Astrocyte (in vitro differentiated cells and primary cell): ENCODE data around the gene ZNF385B.

Experiments
- EZH2 ChIP-seq: IDR thresholded peaks from 2 replicates; pipeline ENCODE4 v1.6.1; 2012; ENCODE audit warnings: mild to moderate bottlenecking, low read length, inconsistent platforms; ENCODE audit not compliant: insufficient read depth
- TF ChIP-seq, protein P1 (sequence below): IDR thresholded peaks from 2 replicates; pipeline ENCODE4 v1.5.1; 2011; ENCODE audit warnings: low read depth, mild to moderate bottlenecking, inconsistent platforms, low read length, moderate library complexity; ENCODE audit not compliant: insufficient read depth

DNA sequence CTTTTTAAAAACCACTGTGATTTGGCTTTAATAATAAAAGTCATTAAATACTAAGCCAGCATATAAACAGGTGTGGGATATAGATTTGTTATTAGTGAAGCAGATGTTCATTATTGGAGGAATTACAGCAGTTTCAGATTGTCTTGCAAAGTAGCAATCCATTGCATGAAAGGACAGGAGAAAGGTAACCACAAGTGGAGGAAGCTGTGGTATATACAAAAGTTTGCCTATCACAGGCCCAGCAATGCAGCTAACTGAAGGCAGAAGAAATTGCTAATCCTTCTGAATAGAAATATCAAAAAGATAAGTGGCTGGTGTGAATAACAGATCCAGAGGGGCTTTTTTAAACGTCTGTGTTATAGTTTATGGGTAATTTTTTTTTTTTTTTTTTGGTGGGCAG, 199.4 kb downstream of the ZNF385B start:
- TF ChIP-seq, protein P1, sequence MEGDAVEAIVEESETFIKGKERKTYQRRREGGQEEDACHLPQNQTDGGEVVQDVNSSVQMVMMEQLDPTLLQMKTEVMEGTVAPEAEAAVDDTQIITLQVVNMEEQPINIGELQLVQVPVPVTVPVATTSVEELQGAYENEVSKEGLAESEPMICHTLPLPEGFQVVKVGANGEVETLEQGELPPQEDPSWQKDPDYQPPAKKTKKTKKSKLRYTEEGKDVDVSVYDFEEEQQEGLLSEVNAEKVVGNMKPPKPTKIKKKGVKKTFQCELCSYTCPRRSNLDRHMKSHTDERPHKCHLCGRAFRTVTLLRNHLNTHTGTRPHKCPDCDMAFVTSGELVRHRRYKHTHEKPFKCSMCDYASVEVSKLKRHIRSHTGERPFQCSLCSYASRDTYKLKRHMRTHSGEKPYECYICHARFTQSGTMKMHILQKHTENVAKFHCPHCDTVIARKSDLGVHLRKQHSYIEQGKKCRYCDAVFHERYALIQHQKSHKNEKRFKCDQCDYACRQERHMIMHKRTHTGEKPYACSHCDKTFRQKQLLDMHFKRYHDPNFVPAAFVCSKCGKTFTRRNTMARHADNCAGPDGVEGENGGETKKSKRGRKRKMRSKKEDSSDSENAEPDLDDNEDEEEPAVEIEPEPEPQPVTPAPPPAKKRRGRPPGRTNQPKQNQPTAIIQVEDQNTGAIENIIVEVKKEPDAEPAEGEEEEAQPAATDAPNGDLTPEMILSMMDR: no peak
- TF ChIP-seq EZH2: no peak
